ENCODE results near the gene B3GNT4. TPM values are rescaled to one million over a fixed set of nuclear protein-coding genes. Genes with fewer than 3 reads are reported as not detected.

Gene B3GNT4
- total and polyA plus RNA-seq, 2 of the 8 experiments (the other 6 are each of a cell fraction or from before 2014, with no cell fraction given) = 1.1 to 1.4 TPM

DNA sequence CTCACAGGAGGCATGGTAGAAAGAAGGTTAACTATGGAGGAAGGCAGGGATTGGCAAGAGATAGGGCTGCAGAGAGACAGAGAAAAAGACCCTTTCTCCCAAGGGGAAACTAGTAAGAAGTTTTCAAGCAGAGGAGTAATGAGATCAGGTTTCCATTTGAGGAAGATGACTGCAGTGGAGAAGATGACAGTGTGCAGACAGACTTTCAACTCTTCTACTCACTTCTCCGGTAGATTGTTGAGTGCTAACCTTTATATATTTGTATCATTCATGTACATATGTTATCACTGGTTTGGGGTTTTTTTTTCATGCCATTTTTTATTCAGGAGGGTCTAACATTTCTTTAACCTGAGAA is 5.9 kb upstream of the B3GNT4 start (continued):
- TF ChIP-seq ASH2L (IDR thresholded peaks at IDR 0.05; ENCODE audit: low read length) (no peak), TBP (IDR thresholded peaks at IDR 0.05; ENCODE audit: low read depth, low read length) (no peak), CHD1 (IDR thresholded peaks at IDR 0.05; ENCODE audit: low read depth, low read length) (no peak), ATF3 (IDR thresholded peaks at IDR 0.05; ENCODE audit: insufficient read depth, low read depth, low read length) (no peak), EZH2 (IDR thresholded peaks at IDR 0.05; ENCODE audit: low read depth, low read length, severe bottlenecking) (no peak), YY1 (IDR thresholded peaks at IDR 0.05; ENCODE audit: low read depth, low read length) (no peak), KDM5A (IDR thresholded peaks at IDR 0.05; ENCODE audit: low read length) (no peak), RXRA (IDR thresholded peaks at IDR 0.05; ENCODE audit: insufficient read depth, low read depth, low read length) (no peak), POLR2AphosphoS5 (IDR thresholded peaks at IDR 0.05; ENCODE audit: low read depth, low read length) (no peak), SIX5 (IDR thresholded peaks at IDR 0.05; ENCODE audit: low read depth, low read length) (no peak), RNF2 (IDR thresholded peaks at IDR 0.05; ENCODE audit: borderline replicate concordance, low read depth, low read length, missing control alignments, poor library complexity, severe bottlenecking) (no peak), BCL11A (IDR thresholded peaks at IDR 0.05; ENCODE audit: low read depth in 2 of 2, low read length in 2 of 2) (no peak)

Data from H1 (cell line).